Brain pericyte (primary cell): ENCODE measurements around the gene ELL3.
"Not testable (repeated sequence)": the region's sequence is repeated elsewhere in the genome, so short reads cannot be mapped to it uniquely, and the experiment has no call there.

Source experiments
- DNase-seq: peaks from one replicate; pipeline ENCODE4 v3.0.0-alpha.2; 2012; ENCODE audit warnings: low read depth, low spot score

The ELL3 gene

DNA sequence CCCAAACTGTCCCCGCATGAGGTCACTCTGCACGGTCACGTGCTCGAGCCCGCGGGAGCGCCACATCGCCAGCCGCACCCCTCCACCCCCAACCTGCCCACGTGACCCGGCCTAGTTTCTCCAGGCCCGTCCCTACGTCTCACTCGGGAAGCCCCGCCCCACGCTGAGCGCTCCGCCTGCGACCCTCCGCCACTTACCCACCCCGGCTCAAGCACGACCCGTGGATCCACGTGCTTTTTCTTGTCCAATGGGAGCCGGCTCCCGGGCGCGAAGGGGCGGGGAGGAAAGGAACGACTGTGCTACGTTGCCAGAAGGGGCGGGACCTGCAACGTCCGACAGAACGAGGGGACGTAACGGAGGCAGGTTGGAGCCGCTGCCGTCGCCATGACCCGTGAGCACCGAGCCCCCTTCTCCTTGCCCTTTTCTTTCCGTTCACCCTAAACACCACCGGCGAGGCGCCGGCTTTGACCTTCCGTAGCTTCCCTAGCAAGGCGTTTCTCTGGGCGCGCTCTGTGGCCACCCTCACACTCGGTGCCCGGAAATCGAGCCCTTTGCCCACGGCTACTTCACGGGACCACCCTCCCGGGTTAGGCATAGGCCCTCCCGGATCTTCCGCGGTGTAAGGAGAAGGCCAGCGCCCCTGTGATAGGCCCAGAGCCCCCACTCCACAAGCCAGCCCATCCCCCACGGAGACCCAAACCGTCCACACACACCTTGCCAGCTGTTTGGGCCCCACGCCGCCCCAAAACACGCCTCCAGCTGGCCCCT is 15.4 kb upstream of the ELL3 start, which contains the start of gene SERF2:
Gene SERF2 (plus strand): TSS at position 328 of the 768 bp plus-strand sequence. CDS start 57 bp downstream, at position 385.
- peak; percentile 99 for DNase-seq

DNA sequence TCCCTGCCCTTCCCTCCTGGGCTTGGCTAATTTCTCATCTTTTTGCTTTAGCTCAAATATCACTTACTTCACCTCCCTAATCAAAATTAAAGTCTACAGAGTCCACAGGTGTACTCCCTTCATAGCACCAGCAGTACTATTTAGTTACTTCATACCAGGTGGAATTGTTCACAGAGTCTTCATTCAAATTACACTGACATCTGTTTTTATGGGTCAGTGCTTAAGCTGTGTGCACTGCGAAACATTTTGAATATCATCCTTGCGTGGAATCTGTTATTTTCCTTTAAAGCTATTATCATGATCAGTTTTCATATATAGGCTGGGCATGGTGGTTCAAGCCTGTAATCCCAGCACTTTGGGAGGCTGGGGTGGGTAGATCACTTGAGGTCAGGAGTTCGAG is 12.6 kb upstream of the ELL3 start:
- no peak for DNase-seq

DNA sequence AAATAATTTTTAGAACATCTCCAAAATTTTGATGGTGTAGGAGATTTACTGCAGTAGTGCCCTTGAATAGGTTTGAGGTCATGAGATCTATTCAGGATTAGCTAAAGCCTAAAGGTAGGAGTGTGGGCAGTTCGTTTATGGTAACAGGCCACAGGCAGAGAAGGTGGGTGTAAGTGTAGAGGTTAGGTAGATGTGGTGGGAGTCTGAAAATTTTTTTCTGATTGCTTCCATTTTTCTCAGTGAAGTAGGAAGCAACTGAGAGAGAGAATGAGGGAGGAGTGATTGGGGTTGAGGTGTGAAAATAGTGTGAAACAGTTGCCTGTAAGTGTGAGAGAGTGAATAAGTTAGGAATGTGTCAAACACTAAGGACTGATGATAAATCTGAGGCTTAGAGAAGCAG is 2.2 kb upstream of the ELL3 start:
- no peak for DNase-seq

DNA sequence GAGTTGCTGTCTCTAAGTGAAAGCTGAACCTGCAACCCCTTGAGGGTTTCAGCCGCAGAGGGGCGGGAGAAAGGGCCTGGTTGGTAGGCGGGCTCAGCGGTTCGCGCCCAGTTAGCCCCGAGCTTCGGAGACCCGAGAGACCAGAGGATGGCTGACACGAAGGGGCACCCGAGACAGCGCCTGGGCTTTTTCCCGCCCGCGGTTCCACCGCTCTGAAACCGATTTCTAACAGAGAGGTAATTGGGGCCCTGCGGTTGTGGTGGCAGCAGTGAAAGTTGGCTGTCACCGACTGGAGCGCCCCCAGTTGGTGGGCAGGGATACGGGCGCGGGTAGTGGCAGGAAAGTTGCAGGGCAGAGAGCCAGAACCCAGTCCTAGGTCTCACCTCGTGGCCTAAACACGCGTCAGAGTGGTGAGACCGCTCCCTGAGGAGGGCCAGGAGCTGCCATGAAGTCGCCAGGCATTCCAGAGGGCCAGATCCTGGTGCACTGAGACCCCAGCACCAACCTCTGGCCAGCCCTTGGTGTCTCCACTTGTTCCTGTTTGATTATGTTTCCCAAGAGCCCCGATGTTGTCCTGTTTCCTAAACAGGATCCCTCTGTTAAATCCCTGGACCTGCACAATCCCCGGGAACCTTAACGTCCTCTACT is 625 bp upstream of the ELL3 start:
- peak; percentile 31 for DNase-seq

DNA sequence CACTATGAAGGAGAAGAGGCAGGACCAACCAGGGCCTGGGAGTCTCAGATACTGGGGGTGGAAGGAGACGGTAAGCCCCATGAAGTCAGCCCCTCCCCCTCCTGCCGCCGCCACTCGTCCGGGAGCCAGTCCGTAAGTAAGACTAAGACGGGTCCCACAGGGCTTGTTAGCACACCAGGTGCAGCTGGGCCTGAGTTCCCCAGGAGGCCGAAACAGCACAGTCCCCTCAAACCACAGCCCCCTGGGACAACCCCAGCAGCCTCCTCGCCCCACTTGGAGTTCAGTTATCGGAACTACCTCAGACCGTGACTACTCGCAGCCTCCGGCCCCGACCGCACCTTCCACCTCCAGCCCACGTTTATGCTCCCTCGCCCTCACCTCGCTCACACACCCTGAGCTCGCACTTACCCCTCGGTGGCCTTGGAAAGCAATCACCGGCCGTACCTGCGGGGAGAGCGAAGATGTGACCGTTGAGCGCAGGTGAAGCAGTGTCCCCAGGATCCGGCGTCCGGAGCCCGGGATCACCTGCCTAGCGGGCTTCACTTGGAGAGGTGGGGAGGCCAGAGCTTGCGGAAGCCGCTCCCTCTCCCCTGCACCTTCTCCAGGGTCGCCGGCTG is 557 bp downstream of the ELL3 start:
- no peak for DNase-seq

DNA sequence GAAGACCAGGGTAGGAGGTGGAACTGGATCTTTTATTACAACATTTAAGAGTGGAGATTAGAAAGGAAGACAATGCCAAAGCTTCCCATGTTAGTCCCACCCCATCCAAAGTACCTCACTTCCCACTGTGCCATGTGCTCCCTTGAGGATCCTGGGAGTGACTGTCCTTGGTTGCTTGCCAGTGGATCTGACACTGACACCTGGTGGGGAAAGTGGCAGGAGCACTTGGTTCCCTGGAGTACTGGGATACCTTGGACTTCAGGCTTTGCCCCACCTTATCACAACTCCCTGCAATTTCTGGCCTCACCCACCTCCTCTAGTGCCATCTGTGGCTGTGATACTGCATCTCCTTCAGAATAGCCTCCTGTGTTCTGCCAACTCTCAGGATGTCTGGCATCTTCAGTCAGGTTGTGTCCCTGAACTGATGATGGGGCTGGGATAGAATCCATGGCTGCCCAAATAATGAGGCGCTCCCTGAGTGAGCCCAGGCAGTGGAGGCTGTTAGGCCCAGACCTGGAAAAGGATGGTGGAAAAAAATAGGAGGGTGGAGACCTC is 1.3 kb downstream of the ELL3 start:
- no peak for DNase-seq

DNA sequence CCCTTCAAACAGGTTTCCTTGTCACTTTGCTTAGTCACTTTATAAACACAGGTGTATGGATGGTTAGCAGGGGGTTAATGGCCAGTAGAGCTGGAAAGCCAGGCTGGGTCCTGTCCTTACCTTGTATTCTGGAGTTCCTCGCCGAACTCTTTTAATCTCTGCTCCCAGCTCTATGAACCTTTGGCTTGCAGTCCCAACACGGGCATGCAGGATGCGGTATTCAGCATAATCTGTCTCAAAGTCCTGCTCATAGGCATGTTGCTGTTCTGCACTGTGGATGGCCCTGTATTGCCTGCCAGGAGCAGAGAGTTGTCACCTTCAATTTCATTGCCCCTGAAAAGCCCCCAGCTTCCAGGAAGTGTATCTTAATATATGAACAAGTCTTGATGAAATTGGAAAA is 2.7 kb downstream of the ELL3 start:
- DNase-seq: no peak

DNA sequence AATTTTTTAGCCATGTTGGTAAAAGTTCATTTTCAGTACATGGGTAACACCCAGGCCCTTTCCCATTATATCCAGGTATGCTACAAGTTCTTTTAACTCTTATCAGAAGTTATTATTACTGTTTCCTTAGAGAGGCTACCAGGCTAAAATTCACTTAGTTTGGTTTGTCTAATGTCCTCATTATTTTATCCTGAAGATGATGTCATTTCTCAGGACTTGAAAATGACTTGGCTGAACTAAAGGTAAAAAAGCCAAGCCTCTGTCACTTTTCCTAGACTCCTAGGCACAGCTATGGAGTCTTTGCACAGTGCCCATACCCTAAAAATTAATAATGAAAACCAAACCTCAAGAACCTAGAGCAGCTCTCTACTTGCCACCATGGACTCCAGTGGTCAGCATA is 4.1 kb downstream of the ELL3 start:
- no peak for DNase-seq

DNA sequence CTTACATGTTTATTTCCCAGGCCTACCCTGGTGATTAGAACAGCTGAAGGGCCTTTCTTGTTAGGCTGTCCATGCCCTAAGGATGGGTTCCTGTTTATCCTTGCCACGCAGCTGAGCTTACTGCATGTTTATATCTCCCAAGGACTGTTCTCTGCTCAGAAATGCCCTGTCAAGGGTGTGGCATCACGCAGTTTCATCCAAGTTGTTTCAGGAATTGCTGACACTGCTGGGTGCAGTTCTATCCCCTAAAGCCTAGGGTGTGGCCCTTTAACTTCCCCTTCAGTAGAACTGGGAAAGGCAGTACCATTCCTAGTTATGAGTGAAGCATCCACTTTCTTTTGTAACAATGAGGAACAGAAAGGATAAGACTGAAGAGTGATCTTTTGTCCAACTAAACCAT is 5.0 kb downstream of the ELL3 start:
- DNase-seq: no peak

DNA sequence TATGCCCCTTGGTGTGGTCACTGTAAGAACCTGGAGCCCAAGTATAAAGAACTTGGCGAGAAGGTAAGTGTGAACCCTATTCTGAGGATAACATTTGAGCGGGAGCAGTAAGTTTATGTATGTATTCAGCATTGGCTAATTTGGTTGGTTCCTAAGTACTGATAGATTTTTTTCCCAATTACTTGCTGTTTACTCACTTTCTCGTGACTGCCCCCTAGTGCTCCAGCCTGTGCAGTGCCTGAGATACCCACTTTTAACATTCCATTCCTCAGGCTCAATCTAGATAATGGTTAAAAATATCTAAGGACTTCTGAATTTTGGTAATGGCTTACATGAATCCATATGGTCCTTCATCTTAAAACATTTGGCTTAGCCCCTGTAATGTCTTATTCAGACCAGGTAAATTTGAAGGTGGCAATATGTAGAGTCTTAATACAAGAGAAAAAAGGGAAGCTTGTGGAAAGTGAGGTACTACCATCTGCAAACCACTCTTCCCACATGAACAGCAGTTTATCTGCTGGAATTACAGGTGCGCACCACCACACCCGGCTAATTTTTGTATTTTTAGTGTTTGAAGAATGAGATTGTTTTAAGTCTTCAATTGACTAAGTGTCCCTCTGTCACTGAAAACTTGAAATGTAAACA is 7.1 kb downstream of the ELL3 start:
- no peak for DNase-seq

DNA sequence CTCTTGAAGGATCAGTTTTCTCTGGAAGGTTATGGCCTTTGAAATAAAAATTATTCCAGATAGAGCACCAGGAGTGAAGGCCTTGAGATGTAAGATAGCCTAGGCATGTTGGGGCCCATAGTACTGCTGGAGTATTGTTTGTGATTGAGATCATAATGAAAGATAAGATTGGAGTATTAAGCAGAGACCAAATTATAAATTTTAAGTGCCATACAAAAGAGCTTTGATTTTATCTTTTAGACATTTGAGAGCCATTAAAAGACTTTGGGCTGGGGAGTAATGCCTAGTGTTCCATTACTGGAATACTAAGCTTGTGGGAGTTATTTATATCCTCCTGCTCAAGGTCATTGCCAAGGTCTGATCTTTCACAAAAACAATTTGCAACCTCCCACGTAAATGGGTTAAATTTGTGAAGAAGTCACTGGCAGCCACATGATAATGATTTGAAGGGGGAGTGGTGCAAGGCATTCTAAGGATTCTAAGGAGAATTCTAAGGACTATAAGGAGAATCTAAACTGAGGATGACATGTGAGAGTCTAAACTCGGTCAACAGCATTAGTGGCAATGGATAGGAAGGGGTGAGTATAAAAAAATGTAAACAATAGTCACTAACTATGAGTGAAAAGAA is 12.8 kb downstream of the ELL3 start:
- no peak for DNase-seq

DNA sequence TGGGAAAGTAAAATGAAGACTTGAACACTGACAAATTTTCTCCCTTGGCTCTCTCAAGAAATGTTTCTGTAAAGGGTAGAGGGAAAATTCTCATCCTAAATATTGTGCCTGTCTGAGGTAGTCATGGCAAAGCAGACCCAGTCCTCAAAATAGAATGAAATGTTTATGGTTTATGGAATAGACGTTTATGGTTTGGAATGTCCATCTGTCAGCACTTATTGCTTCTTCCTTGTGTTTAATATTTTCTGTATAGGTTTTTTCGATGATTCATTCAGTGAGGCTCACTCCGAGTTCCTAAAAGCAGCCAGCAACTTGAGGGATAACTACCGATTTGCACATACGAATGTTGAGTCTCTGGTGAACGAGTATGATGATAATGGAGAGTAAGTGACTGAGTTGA is 13.9 kb downstream of the ELL3 start:
- DNase-seq: no peak

DNA sequence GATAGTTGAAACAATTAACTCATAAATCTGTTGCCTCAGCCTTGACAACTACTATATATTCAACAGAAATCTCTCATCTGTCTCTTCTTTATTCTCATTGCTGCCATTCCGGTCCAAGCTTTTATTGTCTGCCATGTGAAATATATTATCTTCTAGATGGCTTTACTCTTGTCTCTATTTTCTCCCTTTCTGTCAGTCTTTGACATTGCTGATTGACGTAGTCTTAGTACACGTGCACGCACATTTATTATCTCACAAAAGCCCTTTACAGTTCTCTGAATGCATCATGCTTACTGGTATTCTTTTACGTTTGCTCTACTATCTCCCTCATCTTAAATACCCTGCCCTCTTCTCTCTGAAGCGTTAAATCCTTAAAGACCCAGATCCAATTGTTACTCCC is 24.9 kb downstream of the ELL3 start:
- no peak for DNase-seq

DNA sequence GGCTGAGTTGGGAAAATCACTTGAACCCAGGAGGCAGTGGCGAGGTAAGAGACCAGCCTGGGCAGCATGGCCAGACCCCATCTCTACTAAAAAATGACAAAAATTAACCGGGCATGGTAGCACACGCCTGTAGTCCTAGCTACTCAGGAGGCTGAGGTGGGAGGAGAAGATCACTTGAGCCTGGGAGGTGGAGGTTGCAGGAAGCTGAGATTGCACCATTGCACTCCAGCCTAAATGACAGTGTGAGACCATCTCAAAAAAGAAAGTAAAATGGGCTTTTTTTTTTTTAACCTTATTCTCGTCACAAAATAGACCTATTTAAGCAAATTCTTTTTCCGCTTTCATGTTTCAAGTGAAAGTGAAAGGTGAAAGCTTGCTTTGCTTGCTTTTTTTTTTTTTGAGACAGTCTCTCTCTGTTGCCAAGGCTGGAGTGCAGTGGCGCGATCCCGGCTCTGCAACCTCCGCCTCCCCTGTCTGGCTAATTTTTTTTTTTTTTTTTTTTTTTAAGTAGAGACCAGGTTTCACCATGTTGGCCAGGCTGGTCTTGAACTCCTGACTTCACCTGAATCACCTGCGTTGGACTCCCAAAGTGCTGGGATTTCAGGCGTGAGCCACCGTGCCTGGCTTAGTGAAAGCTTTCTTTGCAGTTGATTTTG is 26.9 kb downstream of the ELL3 start:
- no peak for DNase-seq

DNA sequence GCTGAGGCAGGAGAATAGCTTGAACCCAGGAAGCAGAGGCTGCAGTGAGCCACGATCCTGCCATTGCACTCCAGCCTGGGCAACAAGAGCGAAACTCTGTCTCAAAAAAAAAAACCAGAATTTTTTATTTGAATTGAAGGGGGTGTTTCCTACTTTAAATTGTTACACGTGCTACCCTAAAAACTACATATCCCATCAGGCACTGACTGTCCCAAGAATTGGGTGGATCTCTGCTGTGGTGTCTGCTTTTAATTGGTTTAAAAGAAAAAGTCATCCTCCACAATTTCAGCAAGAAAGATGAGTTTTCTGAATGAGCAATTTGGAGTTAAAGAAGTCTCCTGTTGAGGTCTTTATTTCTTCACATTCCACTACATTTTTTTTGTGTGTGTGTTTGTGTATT is 28.4 kb downstream of the ELL3 start:
- no peak for DNase-seq

DNA sequence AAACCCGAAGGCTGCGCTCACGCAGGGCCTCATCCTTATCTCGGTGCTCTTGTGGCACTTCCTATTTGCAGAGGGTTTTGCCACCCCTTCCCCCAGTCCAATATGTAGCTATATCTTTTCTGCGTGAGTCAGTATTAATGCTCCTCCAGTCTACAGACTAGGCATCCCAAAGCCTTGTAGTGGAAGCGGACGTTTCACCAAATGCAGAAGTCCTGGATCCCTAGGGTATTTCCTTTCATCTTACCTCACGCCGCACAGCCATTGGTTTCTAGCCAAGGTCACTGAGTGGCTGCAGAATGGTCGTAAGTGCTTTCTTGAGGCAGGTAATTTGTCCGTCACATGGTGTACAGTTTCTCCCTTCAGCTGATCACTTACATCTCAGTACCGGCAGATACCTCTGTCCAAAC is 29.9 kb downstream of the ELL3 start:
- peak; percentile 5 for DNase-seq

DNA sequence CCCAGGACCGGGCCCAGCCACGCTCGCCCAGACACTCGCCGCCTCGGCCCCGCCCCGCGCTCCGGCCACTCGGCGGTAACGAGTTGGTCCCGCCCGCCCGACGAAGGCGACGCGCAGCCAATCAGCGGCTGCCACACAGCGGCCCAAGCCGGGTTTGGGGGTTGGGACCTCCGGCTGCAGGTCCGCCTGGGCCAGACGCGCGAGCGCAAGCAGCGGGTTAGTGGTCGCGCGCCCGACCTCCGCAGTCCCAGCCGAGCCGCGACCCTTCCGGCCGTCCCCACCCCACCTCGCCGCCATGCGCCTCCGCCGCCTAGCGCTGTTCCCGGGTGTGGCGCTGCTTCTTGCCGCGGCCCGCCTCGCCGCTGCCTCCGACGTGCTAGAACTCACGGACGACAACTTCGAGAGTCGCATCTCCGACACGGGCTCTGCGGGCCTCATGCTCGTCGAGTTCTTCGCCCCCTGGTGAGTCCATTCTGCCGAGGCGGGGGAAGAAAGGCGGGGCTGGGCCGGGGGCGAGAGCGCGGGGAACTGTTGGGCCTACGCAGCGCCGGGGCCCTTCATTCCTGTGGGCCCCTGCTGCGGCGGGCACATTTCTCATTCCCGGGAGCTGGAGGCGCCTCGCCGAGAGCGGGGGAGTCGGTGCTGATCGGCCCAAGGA is 30.4 kb downstream of the ELL3 start, which contains the start of gene PDIA3:
Gene PDIA3 (plus strand): TSS at position 194 of the 658 bp plus-strand sequence. CDS start 102 bp downstream, at position 296.
- peak; percentile 73 for DNase-seq

DNA sequence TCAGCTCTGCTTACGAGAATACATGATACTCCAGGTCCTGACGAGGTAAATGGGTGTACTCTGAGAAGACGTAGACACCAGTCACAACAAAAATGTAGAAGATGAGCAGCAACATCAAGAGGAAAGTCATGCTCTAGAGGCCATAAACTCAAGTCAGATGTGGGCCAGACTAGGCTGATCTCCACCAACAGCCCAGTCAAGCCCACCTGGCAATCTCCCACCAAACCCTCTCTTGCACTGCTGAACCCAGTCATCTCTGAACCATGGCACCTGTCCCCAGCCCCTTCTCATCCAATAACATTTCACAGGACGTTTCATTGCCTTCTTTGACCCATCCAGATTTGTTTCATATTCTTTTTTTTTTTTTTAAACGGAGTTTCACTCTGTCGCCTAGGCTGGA is 41.4 kb downstream of the ELL3 start:
- DNase-seq: no peak

DNA sequence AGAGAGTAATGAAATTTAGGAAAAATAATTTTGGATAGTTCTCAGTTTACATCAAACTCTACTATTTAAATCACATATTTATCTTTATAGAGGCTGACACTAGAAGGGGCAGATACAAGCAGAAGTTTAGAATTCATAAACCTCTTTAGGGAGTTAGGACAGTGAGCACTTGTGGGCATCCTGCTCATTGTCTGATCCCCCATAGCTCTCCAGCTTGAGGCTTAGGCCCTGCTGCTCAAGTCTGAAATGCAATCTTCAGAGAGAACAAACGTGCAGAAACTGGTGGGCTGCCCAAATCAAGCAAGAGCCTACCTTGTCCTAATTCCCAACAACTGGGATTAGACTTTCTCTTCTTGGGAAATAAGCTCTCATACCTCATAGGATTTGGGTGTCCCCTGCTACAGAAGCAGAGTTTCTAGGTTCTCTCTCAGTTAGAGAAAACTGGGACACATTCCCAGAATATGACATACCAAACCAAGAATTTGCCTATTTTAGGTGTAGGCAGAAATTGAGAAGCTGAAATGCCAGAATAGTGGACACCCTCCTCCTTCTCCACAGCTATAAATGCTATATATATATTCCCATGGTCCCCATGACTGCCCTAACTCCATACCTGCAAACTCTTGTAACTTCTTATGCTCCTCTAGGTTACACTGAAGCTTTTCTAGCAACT is 48.6 kb downstream of the ELL3 start:
- not testable (repeated sequence) for DNase-seq

DNA sequence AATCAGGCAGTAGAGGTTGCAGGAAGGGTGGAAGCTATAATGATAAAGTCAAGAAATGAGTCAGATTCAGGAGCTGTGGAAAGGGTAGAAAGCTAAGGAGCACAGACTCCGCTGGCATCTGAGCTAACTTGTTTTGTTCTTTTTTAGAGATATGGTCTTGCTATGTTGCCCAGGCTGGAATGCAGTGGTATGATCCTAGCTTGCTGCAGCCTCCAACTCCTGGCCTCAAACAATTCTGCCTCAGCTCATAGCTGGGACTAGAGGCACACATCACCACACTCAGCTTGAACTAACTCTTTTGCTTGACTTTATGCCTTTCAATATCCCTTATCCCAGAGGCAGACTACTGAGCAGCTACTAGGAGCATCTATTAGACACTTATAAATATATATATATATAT is 50.5 kb downstream of the ELL3 start:
- not testable (repeated sequence) for DNase-seq
